Measurements from ENCODE around the gene PIK3R6.
"Not testable (repeated sequence)": the region's sequence is repeated elsewhere in the genome, so short reads cannot be mapped to it uniquely, and the experiment has no call there.

PIK3R6 gene

GRCh38 chr17:8828517-8828875 lies 39.0 kb downstream of the PIK3R6 start:
- no peak for DNase-seq (ENCODE audit: low spot score)

GRCh38 chr17:8826808-8827435 lies 40.6 kb downstream of the PIK3R6 start:
- no peak for DNase-seq (ENCODE audit: low spot score)

DNA sequence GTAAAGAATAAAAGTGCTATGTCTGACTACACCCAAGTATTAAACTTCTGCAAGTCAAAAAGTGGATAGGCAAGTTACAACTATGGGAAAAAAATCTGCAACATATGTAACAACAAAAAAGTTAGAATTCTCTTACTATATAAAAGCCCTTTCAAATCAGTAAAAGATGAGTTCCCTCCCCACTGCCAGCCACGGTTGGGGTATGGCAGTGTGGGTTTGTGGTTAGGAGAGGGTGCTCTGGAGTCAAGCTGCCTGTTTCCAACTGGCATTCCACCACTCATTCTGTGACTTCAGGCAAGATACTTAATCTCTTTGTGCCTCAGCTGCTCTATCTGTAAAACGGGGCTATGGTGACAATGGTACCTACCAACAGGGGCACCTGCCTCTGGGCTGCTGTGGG lies 41.7 kb downstream of the PIK3R6 start:
- DNase-seq (ENCODE audit: low spot score) = no peak

DNA sequence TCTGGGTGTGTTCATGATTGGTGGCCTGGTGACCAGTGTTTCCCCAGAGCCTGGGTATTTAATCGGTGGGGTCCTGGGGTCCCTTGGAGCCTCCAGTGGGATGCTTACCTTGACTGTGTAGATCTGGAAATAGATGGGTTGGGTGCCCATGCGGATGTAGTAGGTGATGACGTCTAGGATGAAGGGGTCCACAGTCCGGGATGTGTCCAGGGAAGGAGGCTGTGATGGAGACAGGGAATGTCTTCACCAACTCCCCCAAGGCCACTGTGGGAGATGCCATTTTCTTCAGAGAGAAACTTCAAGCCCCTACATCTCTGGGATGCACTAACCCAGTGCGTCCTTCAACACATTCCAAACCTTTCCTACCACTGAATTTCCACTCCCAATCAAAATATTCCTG lies 44.2 kb downstream of the PIK3R6 start:
- no peak for DNase-seq (ENCODE audit: low spot score)

DNA sequence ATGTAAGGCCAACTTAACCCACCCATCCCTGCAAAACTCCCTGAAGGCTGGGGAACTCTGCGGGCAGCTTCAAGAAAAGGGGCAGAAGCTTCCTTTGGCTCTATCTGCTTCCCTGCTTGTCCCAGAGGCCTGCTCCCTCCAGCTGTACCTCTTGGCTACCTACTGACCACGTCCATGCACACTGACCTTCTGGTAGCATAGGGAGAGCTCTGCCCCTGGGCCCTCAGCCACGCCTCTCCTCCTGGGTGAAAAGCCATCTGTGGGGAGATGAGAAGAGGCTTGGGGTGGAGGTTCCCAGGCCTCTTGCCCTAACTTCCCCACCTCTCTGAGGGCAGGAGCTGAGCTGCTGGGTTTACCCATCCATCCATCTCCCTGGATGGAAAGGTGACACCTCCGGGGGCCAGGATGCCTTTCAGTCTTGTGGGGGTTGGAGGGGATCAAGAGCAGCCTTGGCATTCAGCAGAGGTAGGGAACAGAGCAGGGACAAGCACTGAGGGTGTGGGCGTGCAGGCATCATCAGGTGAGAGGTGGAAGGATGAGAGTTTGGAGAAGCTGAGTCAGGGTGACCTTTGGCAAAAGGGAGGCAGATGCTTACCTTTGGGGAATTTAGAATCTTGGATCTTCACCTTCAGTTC lies 45.0 kb downstream of the PIK3R6 start:
- no peak for DNase-seq (ENCODE audit: low spot score)

DNA sequence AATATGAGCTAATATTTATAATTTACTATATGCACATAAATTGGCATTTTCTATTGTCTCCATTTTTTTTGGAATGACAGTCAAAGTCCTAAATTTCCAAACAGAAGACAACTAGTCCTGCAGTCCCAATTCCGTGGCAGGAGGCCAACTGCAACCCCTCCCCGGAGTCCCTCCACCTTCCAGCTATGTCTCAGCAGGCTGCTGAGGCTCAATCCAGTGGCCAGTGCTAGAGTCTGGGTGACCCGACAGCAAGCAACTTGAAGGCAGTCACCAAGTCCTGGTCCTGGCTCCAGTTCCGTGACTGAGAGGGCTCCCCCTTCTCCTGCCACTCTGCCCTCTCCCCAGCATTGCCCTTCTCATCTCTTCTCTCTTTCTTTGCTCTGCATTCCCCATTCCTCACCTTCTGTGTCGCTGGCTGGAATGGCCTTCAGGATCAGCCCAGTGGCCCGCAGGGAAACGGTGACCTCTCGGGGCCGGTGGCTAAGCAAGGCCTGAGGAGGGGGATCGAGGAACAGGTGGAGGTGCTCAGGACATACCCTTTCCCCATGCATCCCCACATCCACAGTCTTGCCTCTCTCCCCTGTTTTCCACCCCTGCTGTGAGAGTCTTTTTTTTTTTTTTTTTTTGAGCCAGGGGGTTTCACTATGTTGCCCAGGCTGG lies 45.9 kb downstream of the PIK3R6 start:
- DNase-seq (ENCODE audit: low spot score) = no peak

- no peak for DNase-seq (ENCODE audit: low spot score)
These were observed 47.0 kb downstream of the PIK3R6 start for GRCh38 chr17:8820311-8821010.

- DNase-seq (ENCODE audit: low spot score) = no peak
These were observed 48.7 kb downstream of the PIK3R6 start for GRCh38 chr17:8818654-8819330.

- no peak for DNase-seq (ENCODE audit: low spot score)
These were observed 49.4 kb downstream of the PIK3R6 start for GRCh38 chr17:8818047-8818446.

GRCh38 chr17:8806926-8807550 lies 60.4 kb downstream of the PIK3R6 start:
- no peak for DNase-seq (ENCODE audit: low spot score)

- no peak for DNase-seq (ENCODE audit: low spot score)
These were observed 61.1 kb downstream of the PIK3R6 start for GRCh38 chr17:8806253-8806925.

DNA sequence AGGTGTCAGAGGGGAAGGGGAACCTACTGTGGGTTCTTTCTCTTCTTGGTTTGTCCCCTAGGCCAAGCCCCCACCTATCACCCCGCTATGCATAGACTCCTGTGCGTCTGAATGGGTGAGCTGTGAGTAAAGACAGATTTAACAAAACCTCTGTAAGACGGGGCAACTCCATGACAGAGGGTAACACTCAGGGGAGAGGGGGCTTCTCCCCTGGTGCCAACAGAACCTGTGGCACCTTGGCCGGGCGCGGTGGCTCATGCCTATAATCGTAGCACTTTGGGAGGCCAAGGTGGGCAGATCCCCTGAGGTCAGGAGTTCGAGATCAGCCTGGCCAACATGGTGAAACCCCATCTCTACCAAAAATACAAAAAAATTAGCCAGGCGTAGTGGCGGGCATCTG lies 62.1 kb downstream of the PIK3R6 start:
- DNase-seq (ENCODE audit: low spot score) = not testable (repeated sequence)

- no peak for DNase-seq (ENCODE audit: low spot score)
These were observed 63.7 kb downstream of the PIK3R6 start for GRCh38 chr17:8803531-8804420.

DNA sequence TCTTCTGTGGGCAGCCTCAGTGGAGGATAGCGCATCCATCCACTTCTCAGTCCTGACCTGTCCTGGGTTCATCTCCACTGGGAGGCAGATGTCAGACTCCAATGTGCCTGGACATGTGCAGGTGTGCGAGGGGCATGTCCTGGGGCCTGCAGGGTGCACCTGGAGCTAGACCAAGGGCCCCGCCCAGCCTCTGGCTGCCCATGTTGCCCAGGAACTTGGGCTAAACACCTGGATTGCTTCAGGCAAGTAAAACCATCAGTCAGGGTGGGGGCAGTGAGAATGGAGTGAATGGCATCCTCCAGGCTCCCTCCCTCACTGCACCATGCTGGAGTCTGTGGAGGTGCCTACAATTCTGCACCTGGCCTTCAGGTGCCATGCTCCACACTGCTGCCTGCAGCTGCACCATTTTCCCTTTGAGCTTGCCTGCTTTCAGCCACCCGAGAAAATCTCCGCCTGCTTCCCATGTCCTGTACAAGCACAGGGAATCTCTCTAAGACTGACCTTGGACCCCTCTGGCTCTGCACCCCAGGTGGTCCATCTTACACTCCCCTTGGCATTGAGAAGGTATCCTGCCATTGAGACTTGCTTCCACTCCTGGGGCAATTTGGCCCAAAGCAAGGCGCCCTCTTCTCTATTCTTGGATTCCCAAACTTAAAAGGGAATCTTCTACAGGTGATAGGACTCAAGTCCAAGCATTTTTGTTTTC lies 66.2 kb downstream of the PIK3R6 start:
- DNase-seq (ENCODE audit: low spot score) = no peak

- DNase-seq (ENCODE audit: low spot score) = no peak
These were observed 66.8 kb downstream of the PIK3R6 start for GRCh38 chr17:8800656-8801055.

GRCh38 chr17:8799570-8800212 lies 67.8 kb downstream of the PIK3R6 start:
- DNase-seq (ENCODE audit: low spot score) = no peak

- no peak for DNase-seq (ENCODE audit: low spot score)
These were observed 68.5 kb downstream of the PIK3R6 start, which contains the start of gene MFSD6L for GRCh38 chr17:8798846-8799569. Gene MFSD6L, minus strand, starts transcription at chr17:8799365. Its CDS starts 245 bp downstream, at chr17:8799120.

DNA sequence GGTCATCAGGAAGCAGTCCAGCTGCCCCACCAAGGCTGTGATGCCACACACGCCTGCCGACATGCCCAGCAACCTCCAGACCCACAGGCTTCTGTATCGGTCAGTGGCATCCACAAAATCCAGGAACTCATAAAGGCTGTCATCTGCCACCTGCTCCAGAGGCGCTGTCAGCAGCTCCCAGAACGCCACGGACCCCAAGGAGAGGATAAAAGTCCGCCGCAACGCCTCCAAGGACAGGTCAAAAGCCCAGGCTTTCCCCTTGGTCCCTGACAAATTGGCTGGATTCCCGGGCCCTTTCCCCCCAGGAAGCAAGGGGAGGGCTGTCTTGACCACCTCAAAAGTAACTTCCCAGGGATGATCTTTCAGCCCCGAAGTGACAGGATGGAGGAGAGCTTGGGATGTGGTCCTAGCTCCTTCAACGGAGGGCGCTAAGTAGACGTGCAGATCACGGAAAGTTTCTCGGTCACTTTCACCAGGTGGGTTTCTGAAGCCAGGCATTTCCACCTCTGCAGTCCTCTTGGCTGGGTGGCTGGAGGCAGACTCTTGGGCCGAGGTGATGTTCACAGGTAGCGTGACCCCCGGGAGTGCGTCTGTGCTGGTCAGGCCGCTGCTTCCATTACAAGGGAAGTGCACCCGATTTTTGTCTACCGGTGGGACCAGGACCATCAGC lies 69.2 kb downstream of the PIK3R6 start:
- DNase-seq (ENCODE audit: low spot score) = no peak

Data from hematopoietic multipotent progenitor cell treated with erythropoietin and hydrocortisone succinate and interleukin-3 and kit ligand, for 15 days (in vitro differentiated cells).